HG03575 (cell line): Measurements from ENCODE around the gene TBC1D22B.
"Not testable (repeated sequence)": the region's sequence is repeated elsewhere in the genome, so short reads cannot be mapped to it uniquely, and the experiment has no call there.

Experiments used
- ATAC-seq: cut with Tn5 transposase; IDR thresholded peaks from one replicate; pipeline ENCODE4 v1.9.1; 2021; ENCODE audit not compliant: unreplicated experiment, insufficient number of reproducible peaks, low FRiP score; ENCODE audit errors: extremely low read depth

TBC1D22B gene

GRCh38 chr6:37289931-37290330 is 32.4 kb downstream of the TBC1D22B start:
- ATAC-seq, result no peak

GRCh38 chr6:37293426-37293825 is 35.9 kb downstream of the TBC1D22B start:
- ATAC-seq, result no peak

GRCh38 chr6:37297637-37298036 is 40.1 kb downstream of the TBC1D22B start:
- ATAC-seq, result not testable (repeated sequence)

- no peak for ATAC-seq
Observed at GRCh38 chr6:37298958-37299357, 41.4 kb downstream of the TBC1D22B start.

GRCh38 chr6:37299990-37300389 is 42.4 kb downstream of the TBC1D22B start:
- ATAC-seq, result no peak

- ATAC-seq, result no peak
Observed at GRCh38 chr6:37302086-37302686, 44.6 kb downstream of the TBC1D22B start.

GRCh38 chr6:37303091-37303660 is 45.6 kb downstream of the TBC1D22B start:
- ATAC-seq, result no peak

- ATAC-seq, result no peak
Observed at GRCh38 chr6:37303891-37304503, 46.4 kb downstream of the TBC1D22B start.

- no peak for ATAC-seq
Observed at GRCh38 chr6:37304766-37305165, 47.2 kb downstream of the TBC1D22B start.

GRCh38 chr6:37305841-37306425 is 48.4 kb downstream of the TBC1D22B start:
- no peak for ATAC-seq

- ATAC-seq, result no peak
Observed at GRCh38 chr6:37306624-37307222, 49.2 kb downstream of the TBC1D22B start.

- not testable (repeated sequence) for ATAC-seq
Observed at GRCh38 chr6:37307484-37307883, 49.9 kb downstream of the TBC1D22B start.

GRCh38 chr6:37308069-37308815 is 50.7 kb downstream of the TBC1D22B start:
- ATAC-seq, result no peak

- no peak for ATAC-seq
Observed at GRCh38 chr6:37309046-37309445, 51.5 kb downstream of the TBC1D22B start.

- ATAC-seq, result no peak
Observed at GRCh38 chr6:37309692-37310091, 52.1 kb downstream of the TBC1D22B start.

- ATAC-seq, result no peak
Observed at GRCh38 chr6:37310966-37311365, 53.4 kb downstream of the TBC1D22B start.

- no peak for ATAC-seq
Observed at GRCh38 chr6:37311741-37312473, 54.3 kb downstream of the TBC1D22B start.

GRCh38 chr6:37313723-37314486 is 56.3 kb downstream of the TBC1D22B start:
- ATAC-seq, result no peak
